HG03045 (cell line): Measurements from ENCODE around the gene BRIP1.
"Not testable (repeated sequence)": the region's sequence is repeated elsewhere in the genome, so short reads cannot be mapped to it uniquely, and the experiment has no call there.

Experiments used
- ATAC-seq: cut with Tn5 transposase; IDR thresholded peaks from one replicate; pipeline ENCODE4 v1.9.1; 2021; ENCODE audit warnings: mild to moderate bottlenecking, moderate library complexity; ENCODE audit not compliant: unreplicated experiment

The BRIP1 gene

DNA sequence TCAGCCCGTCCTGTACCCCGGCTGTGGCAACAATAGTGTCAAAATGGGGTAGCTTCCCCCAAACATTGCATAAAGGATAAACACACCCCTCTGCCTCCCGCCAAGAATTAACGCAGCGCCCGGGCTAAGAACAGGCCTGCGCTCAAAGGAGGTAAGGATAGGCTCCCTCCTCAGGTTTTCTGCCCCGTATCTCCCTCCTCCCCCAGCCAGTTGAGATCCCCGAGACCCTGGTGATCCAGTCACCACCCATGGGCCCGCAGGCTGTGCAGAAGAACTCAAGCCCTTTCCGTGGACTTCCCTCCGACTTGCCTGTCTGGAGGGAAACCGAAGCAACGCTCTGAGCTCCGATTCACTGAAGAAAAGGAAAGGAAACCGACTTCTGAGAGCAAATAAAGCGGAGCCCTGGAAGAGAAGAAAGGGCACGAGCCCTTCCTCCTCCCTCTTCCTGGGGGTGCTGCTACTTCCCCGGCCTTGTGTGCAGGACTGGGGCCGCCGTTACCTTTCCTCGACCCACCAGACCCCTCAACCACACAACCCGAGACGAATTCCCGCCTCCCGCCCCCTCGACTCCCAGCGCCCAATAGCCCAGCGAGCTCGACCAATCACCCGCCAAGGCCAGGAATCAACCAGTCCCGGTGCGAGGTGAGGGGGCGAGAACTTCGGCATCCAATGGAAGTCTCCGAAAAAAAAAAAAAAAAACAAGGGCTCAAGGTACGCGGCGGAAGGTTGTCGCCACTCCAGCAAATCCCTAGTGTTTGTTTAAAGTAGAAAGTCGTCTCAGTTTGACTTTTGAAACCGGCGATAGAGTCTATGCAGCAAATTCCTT lies at the start of gene BRIP1:
BRIP1 (minus strand) TSS at position 554 of the 826 bp plus-strand sequence. CDS start 1,989 bp downstream, outside the sequence.
- peak; percentile 95 for ATAC-seq

GRCh38 chr17:61908292-61909037 lies 45.1 kb upstream of the BRIP1 start:
- no peak for ATAC-seq

- ATAC-seq: no peak
Measured at GRCh38 chr17:61907361-61907760, 44.0 kb upstream of the BRIP1 start.

DNA sequence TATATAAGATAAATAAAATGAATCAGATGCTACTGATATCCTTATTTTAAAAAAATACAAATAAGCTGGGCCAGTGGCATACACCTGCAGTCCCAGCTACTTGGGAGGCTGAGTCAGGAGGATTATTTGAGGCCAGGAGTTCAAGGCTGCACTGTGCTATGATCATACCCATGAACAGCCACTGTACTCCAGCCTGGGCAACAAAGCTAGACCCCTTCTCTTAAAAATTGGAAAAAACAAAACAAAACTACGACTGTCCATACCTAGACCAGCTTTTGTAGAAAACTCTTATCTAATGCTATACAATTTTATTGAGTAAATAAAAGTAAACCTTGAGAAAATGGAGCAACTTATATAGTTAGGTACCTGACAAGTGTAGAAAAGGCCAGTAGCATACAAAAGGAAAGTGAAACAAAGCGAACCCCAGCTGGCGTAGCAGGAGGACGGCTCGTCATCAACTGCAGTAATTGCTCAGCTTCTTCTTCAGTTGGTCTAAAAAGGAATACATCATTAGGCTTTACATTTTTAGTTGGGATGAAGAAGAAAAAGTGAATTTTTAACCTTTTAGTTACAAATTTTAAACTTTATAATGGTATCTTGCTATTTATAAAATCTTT lies 40.9 kb upstream of the BRIP1 start:
- peak; percentile 72 for ATAC-seq

- no peak for ATAC-seq
Measured at GRCh38 chr17:61903251-61903650, 39.9 kb upstream of the BRIP1 start.

- ATAC-seq: no peak
Measured at GRCh38 chr17:61897548-61898180, 34.3 kb upstream of the BRIP1 start.

DNA sequence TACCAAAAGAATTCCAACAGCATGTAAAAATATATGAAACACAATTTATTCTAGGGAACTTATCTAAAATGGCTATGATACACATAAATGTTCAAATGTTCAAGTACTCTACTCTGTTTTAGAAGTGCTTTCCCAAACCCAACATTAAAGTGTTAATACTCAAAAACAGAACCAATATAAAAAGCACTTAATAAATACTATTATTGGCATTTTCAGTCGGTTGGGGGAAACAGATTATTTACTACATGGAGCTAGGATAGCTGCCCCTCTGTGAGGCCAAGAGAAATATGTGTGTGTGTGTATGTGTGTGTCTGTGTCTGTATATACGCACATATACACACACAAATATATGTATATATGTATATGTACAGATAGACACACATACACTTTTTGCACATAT lies 32.1 kb upstream of the BRIP1 start:
- no peak for ATAC-seq

DNA sequence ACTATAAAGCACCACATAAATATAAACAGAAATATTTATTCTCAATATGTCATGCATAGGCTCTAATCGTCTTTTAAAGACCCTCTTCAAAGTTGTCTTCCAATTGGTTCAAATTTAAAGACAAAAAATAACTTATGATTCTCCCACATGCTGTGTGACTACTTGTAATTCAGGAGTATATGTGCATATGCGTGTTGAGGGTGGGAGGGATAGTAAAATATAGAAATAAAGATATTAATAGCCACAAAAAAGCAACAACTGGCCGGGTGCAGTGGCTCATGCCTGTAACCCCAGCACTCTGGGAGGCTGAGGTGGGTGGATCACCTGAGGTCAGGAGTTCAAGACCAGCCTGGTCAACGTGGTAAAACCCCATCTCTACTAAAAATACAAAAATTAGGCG lies 31.0 kb upstream of the BRIP1 start:
- not testable (repeated sequence) for ATAC-seq

- not testable (repeated sequence) for ATAC-seq
Measured at GRCh38 chr17:61887733-61888132, 24.4 kb upstream of the BRIP1 start.

GRCh38 chr17:61885865-61886264 lies 22.5 kb upstream of the BRIP1 start:
- not testable (repeated sequence) for ATAC-seq

- no peak for ATAC-seq
Measured at GRCh38 chr17:61884864-61885263, 21.5 kb upstream of the BRIP1 start.

DNA sequence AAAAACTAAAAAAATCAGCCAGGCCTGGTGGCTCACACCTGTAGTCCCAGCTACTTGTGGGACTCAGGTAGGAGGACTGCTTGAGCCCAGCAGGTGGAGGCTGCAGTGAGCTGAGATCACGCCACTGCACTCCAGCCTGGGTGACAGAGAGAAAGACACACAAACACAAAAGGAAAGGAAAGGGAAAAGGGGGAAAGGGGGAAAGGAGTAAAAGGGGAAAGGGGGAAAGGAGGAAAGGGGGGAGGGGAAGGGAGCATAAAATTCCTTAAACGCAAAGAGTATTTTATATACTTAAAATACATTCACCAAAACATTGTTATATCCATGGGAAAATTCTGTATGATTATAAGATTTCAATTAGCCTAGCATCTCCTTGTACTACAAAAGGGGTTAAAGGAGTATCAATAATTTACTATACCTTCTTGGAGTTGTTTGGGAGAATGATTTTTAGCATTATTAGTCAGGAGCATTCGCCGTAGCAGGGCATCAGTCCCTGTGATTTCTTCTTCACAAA lies 17.3 kb upstream of the BRIP1 start:
- ATAC-seq: no peak

- no peak for ATAC-seq
Measured at GRCh38 chr17:61878984-61879612, 15.8 kb upstream of the BRIP1 start.

- ATAC-seq: no peak
Measured at GRCh38 chr17:61878520-61878919, 15.2 kb upstream of the BRIP1 start.

DNA sequence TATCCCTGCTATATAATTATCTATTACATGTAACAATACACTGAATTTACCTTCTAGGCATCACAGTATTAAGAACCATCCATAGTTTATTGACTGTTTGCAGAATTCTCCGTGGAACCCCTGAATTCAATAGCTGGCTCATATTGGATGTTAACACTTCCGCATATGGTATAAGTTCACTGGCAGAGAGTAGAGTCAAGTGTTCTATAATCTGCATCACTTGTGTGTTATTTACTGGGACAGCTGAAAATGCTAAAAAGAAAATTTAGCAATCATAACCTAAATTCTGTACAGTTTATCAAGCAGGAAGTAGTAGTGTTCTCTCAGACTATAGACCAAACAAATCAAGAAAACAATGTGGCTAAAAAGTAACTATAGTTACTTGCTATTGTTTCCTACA lies 14.5 kb upstream of the BRIP1 start:
- ATAC-seq: no peak

DNA sequence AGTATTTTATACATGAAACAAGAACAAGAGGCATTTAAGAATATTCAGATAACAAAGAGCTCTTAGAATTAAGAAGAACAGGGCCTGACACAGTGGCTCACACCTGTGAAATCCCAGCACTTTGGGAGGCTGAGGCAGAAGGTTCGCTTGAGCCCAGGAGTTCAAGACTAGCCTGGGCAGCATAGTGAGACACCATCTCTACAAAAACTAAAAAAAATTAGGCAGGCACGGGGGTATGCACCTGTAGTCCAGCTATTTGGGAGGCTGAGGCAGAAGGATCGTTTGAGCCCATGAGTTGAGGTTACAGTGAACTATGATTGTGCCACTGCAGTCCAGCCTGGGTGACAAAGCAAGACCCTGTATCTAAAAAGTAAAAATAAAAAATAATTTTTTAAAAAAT lies 12.5 kb upstream of the BRIP1 start:
- ATAC-seq: no peak

DNA sequence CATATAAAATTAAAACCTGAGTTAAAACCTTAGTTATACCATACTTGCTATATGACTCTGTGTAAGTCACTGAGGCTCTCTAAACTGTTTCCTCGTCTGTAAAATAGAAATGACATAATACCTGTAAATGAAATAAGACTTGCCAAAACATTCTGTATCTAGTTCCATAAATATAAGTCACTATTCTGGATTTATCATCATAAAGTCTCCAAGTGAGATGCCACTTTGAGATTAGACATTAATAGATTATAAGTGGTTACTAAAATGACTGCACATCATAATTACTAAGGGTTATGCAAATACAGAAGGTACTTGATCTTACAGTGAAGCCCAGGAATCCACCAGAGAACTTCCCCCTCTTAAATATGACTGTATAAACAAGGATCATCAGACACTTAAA lies 12.0 kb upstream of the BRIP1 start:
- ATAC-seq: no peak

GRCh38 chr17:61874075-61874474 lies 10.7 kb upstream of the BRIP1 start:
- no peak for ATAC-seq

DNA sequence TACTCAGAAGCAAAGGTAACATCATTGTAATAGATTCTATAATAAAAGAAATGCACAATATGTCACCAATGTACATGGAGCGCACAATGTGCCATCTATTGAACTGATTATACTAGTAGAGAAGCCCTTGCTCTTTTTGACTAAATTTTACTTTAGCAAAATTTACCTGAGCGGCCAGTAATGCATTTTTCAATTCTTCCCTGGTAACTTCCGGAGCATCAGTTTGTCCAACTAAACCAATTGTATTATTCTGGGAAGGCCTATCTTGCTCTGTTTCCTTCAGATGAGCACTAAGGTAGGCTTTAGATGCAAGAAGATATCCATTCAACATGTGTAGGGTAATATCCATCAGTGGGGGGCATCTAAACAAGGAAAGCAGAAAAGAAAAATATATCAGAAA lies 8.8 kb upstream of the BRIP1 start:
- no peak for ATAC-seq

DNA sequence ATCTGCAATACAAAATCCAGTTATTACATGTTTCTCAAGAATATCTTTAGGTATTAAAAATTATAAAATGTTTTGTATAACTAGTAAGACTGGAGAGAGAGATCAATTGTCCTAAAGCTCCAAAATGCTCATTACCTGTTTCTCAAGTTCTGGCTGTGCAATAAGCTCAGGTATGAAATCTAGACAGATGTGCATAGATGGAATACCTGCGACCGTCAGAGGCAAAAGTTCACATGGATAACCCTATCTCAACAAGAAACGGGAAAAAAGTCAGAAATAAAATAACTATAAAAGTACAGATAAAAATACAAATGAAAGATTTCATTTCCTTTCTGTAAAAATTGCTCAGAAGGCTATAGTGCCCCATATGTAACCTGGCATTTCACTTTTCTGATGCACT lies 5.8 kb upstream of the BRIP1 start:
- no peak for ATAC-seq

- ATAC-seq: no peak
Measured at GRCh38 chr17:61868074-61868473, 4.7 kb upstream of the BRIP1 start.
